CD8-positive, alpha-beta memory T cell (primary cell): ENCODE data around the gene AMPD3. TPM values are rescaled to one million over a fixed set of nuclear protein-coding genes. Genes with fewer than 3 reads are reported as not detected.

Experiments
- CTCF ChIA-PET: fragments of 350-600 bp; sonication (Branson Sonifier 250); formaldehyde crosslinking; loops from one replicate; lab custom pipeline; 2021; ENCODE audit warnings: antibody characterized with exemption; lab: Charles Lee
- POLR2A ChIA-PET: fragments of 350-600 bp; sonication (Branson Sonifier 250); formaldehyde crosslinking; loops from one replicate; lab custom pipeline; 2021; ENCODE audit warnings: antibody characterized with exemption; lab: Charles Lee
- DNase-seq, 5 donors: peaks; one replicate each; pipeline versions ENCODE4 v3.0.0 to v3.0.0-alpha.2; 2020 to 2022; ENCODE audit warnings: mixed read lengths in 1 of 5
- H3K27ac ChIP-seq: one replicate; pipeline ENCODE4 v1.7.0; 2013; ENCODE audit warnings: low read depth, mild to moderate bottlenecking, low read length, moderate library complexity
- H3K27me3 ChIP-seq: 2 replicates; pipeline ENCODE4 v1.7.0; 2013; ENCODE audit warnings: low read length, mild to moderate bottlenecking; ENCODE audit not compliant: insufficient read depth, poor library complexity, severe bottlenecking
- H3K36me3 ChIP-seq: 2 replicates; pipeline ENCODE4 v1.7.0; 2013; ENCODE audit warnings: mild to moderate bottlenecking, low read length, moderate library complexity; ENCODE audit not compliant: insufficient read depth
- H3K4me1 ChIP-seq: 2 replicates; pipeline ENCODE4 v1.7.0; 2013; ENCODE audit warnings: mild to moderate bottlenecking, low read length, moderate library complexity; ENCODE audit not compliant: insufficient read depth
- H3K4me3 ChIP-seq: 2 replicates; pipeline ENCODE4 v1.7.0; 2013; ENCODE audit warnings: mild to moderate bottlenecking, low read length
- H3K9me3 ChIP-seq: 2 replicates; pipeline ENCODE4 v1.7.0; 2013; ENCODE audit warnings: mild to moderate bottlenecking, low read length
- H3K27ac Mint-ChIP-seq, 8 donors: one replicate each; pipeline ENCODE4 v1.8.0; 2020 to 2021; ENCODE audit warnings: mixed read lengths in 8 of 8, mild to moderate bottlenecking in 6 of 8, inconsistent platforms in 3 of 8, moderate library complexity in 3 of 8
- H3K27me3 Mint-ChIP-seq, 2 donors: one replicate each; pipeline ENCODE4 v1.8.0; 2020 to 2021; ENCODE audit warnings: mixed read lengths in 2 of 2, mild to moderate bottlenecking in 1 of 2, moderate library complexity in 1 of 2
- H3K36me3 Mint-ChIP-seq, 3 donors: one replicate each; pipeline ENCODE4 v1.8.0; 2020 to 2021; ENCODE audit warnings: mixed read lengths in 3 of 3, inconsistent platforms in 1 of 3, mild to moderate bottlenecking in 1 of 3
- H3K4me1 Mint-ChIP-seq, 3 donors: one replicate each; pipeline ENCODE4 v1.8.0; 2020 to 2021; ENCODE audit warnings: mixed read lengths in 3 of 3, inconsistent platforms in 1 of 3, mild to moderate bottlenecking in 1 of 3
- H3K4me3 Mint-ChIP-seq, 7 donors: one replicate each; pipeline ENCODE4 v1.8.0; 2020 to 2021; ENCODE audit warnings: mixed read lengths in 7 of 7, mild to moderate bottlenecking in 6 of 7, moderate library complexity in 4 of 7, inconsistent platforms in 2 of 7
- H3K9me3 Mint-ChIP-seq, 5 donors: one replicate each; pipeline ENCODE4 v1.8.0; 2020 to 2022; ENCODE audit warnings: mixed read lengths in 5 of 5, mild to moderate bottlenecking in 3 of 5, moderate library complexity in 2 of 5, inconsistent platforms in 1 of 5
- polyA plus RNA-seq: library from polyadenylated mRNA; unstranded; fragments of 300-500 nt; fragmentation: Illumina TruSeq; gene quantifications from one replicate; pipeline ENCODE4 v1.2.3, GENCODE V29; 2021
- total RNA-seq, 2 experiments: library from RNA; stranded (reverse); gene quantifications; one replicate each; pipeline ENCODE4 v1.2.3, GENCODE V29; 2021

The AMPD3 gene
- total and polyA plus RNA-seq, 3 experiments from 2014 or later, result 10.8 to 12.2 (median 12.0) TPM

- ChIA-PET POLR2A (no interaction called here), CTCF (interaction anchor here (1.0 kb wide), 1 partner anchor 23 kb away, joined by 3 read pairs; the partner anchor contains the start of gene RNF141)
- H3K9me3 ChIP-seq, result no peaks in the 10 kb centered on the region
- H3K4me1 ChIP-seq, result no peaks in the 10 kb centered on the region
- H3K27ac ChIP-seq, result no peak overlapping the region
- Mint-ChIP-seq H3K36me3 (peaks cover 4 to 73% (median 17%) of the 10 kb centered on the region in 3 donors), H3K27ac (no peak overlapping the region), H3K27me3 (no peaks in the 10 kb centered on the region), H3K9me3 (no peaks in the 10 kb centered on the region), H3K4me3 (no peak overlapping the region), H3K4me1 (peaks cover 2 to 6% (median 2%) of the 10 kb centered on the region in 3 donors)
- H3K4me3 ChIP-seq, result no peak overlapping the region
- no peak for DNase-seq
- H3K36me3 ChIP-seq, result peaks cover 4% of the 10 kb centered on the region
- H3K27me3 ChIP-seq, result no peaks in the 10 kb centered on the region
Observed at GRCh38 chr11:10518123-10518522, 63.1 kb downstream of the AMPD3 start.

- Mint-ChIP-seq H3K36me3 (peaks cover 4 to 76% (median 16%) of the 10 kb centered on the region in 3 donors), H3K27ac (peak overlapping the region in 2 of 8 donors; percentile 32 to 36), H3K4me3 (no peak overlapping the region), H3K9me3 (no peaks in the 10 kb centered on the region), H3K27me3 (no peaks in the 10 kb centered on the region), H3K4me1 (peaks cover 0 to 4% (median 0%) of the 10 kb centered on the region in 3 donors)
- Histone ChIP-seq H3K27me3 (no peaks in the 10 kb centered on the region), H3K9me3 (no peaks in the 10 kb centered on the region), H3K4me1 (no peaks in the 10 kb centered on the region), H3K36me3 (peaks cover 4% of the 10 kb centered on the region), H3K4me3 (no peak overlapping the region), H3K27ac (no peak overlapping the region)
- no peak for DNase-seq
- CTCF ChIA-PET, result no interaction called here
- POLR2A ChIA-PET, result interaction anchor here (0.6 kb wide), 1 partner anchor 1058 kb away, joined by 3 read pairs; no protein-coding TSS in a partner anchor
Observed at GRCh38 chr11:10518891-10519290, 63.8 kb downstream of the AMPD3 start.

GRCh38 chr11:10519630-10520029 is 64.6 kb downstream of the AMPD3 start:
- Mint-ChIP-seq H3K27ac (peak overlapping the region in 1 of 8 donors; percentile 12), H3K9me3 (no peaks in the 10 kb centered on the region), H3K4me3 (no peak overlapping the region), H3K36me3 (peaks cover 4 to 77% (median 16%) of the 10 kb centered on the region in 3 donors), H3K4me1 (no peaks in the 10 kb centered on the region), H3K27me3 (no peaks in the 10 kb centered on the region)
- no peaks in the 10 kb centered on the region for H3K9me3 ChIP-seq
- H3K4me1 ChIP-seq, result no peaks in the 10 kb centered on the region
- POLR2A ChIA-PET, result no interaction called here
- no peaks in the 10 kb centered on the region for H3K27me3 ChIP-seq
- peaks cover 4% of the 10 kb centered on the region for H3K36me3 ChIP-seq
- H3K4me3 ChIP-seq, result no peak overlapping the region
- DNase-seq, result no peak
- CTCF ChIA-PET, result interaction anchor here (1.6 to 1.7 kb wide), 2 partner anchors 21 to 106 kb away, joined by 3 to 5 read pairs; partner anchors contain the start of gene RNF141
- no peak overlapping the region for H3K27ac ChIP-seq

GRCh38 chr11:10520562-10520961 is 65.5 kb downstream of the AMPD3 start:
- no peaks in the 10 kb centered on the region for H3K27me3 ChIP-seq
- ChIA-PET POLR2A (no interaction called here), CTCF (interaction anchor here (0.9 to 1.7 kb wide), 4 partner anchors 20 to 134 kb away, joined by 3 to 5 read pairs (median 4); partner anchors contain the start of gene RNF141)
- no peaks in the 10 kb centered on the region for H3K27me3 Mint-ChIP-seq
- H3K4me1 ChIP-seq, result no peaks in the 10 kb centered on the region
- H3K4me1 Mint-ChIP-seq, result no peaks in the 10 kb centered on the region
- H3K4me3 ChIP-seq, result no peak overlapping the region
- DNase-seq, result no peak
- no peak overlapping the region for H3K27ac ChIP-seq
- H3K9me3 ChIP-seq, result no peaks in the 10 kb centered on the region
- peaks cover 4% of the 10 kb centered on the region for H3K36me3 ChIP-seq
- no peak overlapping the region for H3K4me3 Mint-ChIP-seq
- H3K36me3 Mint-ChIP-seq, result peaks cover 4 to 76% (median 18%) of the 10 kb centered on the region in 3 donors
- H3K27ac Mint-ChIP-seq, result no peak overlapping the region
- no peaks in the 10 kb centered on the region for H3K9me3 Mint-ChIP-seq

GRCh38 chr11:10522276-10522675 is 67.2 kb downstream of the AMPD3 start:
- Mint-ChIP-seq H3K4me1 (peaks cover 2 to 4% (median 4%) of the 10 kb centered on the region in 3 donors), H3K36me3 (peaks cover 8 to 71% (median 18%) of the 10 kb centered on the region in 3 donors), H3K27ac (no peak overlapping the region), H3K9me3 (no peaks in the 10 kb centered on the region), H3K4me3 (no peak overlapping the region), H3K27me3 (no peaks in the 10 kb centered on the region)
- no peak for DNase-seq
- ChIA-PET POLR2A (no interaction called here), CTCF (no interaction called here)
- Histone ChIP-seq H3K4me1 (no peaks in the 10 kb centered on the region), H3K36me3 (peaks cover 8% of the 10 kb centered on the region), H3K27ac (no peak overlapping the region), H3K9me3 (no peaks in the 10 kb centered on the region), H3K4me3 (no peak overlapping the region), H3K27me3 (no peaks in the 10 kb centered on the region)

GRCh38 chr11:10522921-10523320 is 67.9 kb downstream of the AMPD3 start:
- H3K4me1 Mint-ChIP-seq, result peaks cover 2 to 8% (median 8%) of the 10 kb centered on the region in 3 donors
- Histone ChIP-seq H3K4me3 (no peak overlapping the region), H3K4me1 (no peaks in the 10 kb centered on the region), H3K27ac (no peak overlapping the region), H3K9me3 (no peaks in the 10 kb centered on the region), H3K36me3 (peaks cover 11% of the 10 kb centered on the region), H3K27me3 (no peaks in the 10 kb centered on the region)
- H3K27me3 Mint-ChIP-seq, result no peaks in the 10 kb centered on the region
- ChIA-PET POLR2A (no interaction called here), CTCF (interaction anchor here (1.3 kb wide), 1 partner anchor 18 kb away, joined by 8 read pairs; the partner anchor contains the start of gene RNF141)
- no peaks in the 10 kb centered on the region for H3K9me3 Mint-ChIP-seq
- no peak for DNase-seq
- H3K36me3 Mint-ChIP-seq, result peaks cover 8 to 72% (median 22%) of the 10 kb centered on the region in 3 donors
- no peak overlapping the region for H3K4me3 Mint-ChIP-seq
- no peak overlapping the region for H3K27ac Mint-ChIP-seq

GRCh38 chr11:10524471-10524870 is 69.4 kb downstream of the AMPD3 start:
- Mint-ChIP-seq H3K4me1 (peaks cover 2 to 8% (median 8%) of the 10 kb centered on the region in 3 donors), H3K27ac (no peak overlapping the region), H3K4me3 (no peak overlapping the region), H3K9me3 (no peaks in the 10 kb centered on the region), H3K27me3 (no peaks in the 10 kb centered on the region), H3K36me3 (peaks cover 8 to 76% (median 28%) of the 10 kb centered on the region in 3 donors)
- no peaks in the 10 kb centered on the region for H3K27me3 ChIP-seq
- no peak overlapping the region for H3K27ac ChIP-seq
- no peak for DNase-seq
- ChIA-PET POLR2A (no interaction called here), CTCF (no interaction called here)
- no peaks in the 10 kb centered on the region for H3K4me1 ChIP-seq
- peaks cover 21% of the 10 kb centered on the region for H3K36me3 ChIP-seq
- H3K4me3 ChIP-seq, result no peak overlapping the region
- no peaks in the 10 kb centered on the region for H3K9me3 ChIP-seq

- Histone ChIP-seq H3K27ac (no peak overlapping the region), H3K27me3 (no peaks in the 10 kb centered on the region), H3K4me3 (no peak overlapping the region), H3K36me3 (peaks cover 22% of the 10 kb centered on the region), H3K9me3 (no peaks in the 10 kb centered on the region), H3K4me1 (no peaks in the 10 kb centered on the region)
- CTCF ChIA-PET, result interaction anchor here (2.3 kb wide), 1 partner anchor 13 kb away, joined by 8 read pairs; the partner anchor contains the start of gene RNF141
- H3K4me3 Mint-ChIP-seq, result no peak overlapping the region
- H3K4me1 Mint-ChIP-seq, result peaks cover 2 to 8% (median 8%) of the 10 kb centered on the region in 3 donors
- POLR2A ChIA-PET, result no interaction called here
- no peaks in the 10 kb centered on the region for H3K27me3 Mint-ChIP-seq
- H3K36me3 Mint-ChIP-seq, result peaks cover 8 to 74% (median 24%) of the 10 kb centered on the region in 3 donors
- H3K27ac Mint-ChIP-seq, result peak overlapping the region in 4 of 8 donors; percentile 3 to 74 (median 25)
- no peak for DNase-seq
- no peaks in the 10 kb centered on the region for H3K9me3 Mint-ChIP-seq
Observed at GRCh38 chr11:10526974-10527918, 72.2 kb downstream of the AMPD3 start.
